Thyroid gland (tissue), 4 donors: ENCODE results near the gene APBA3.

ENCODE experiments used
- POLR2A ChIP-seq, 2 donors: fragments of 450-650 bp; IDR thresholded peaks; one replicate each; pipeline ENCODE4 v1.6.1; 2017; ENCODE audit warnings: antibody characterized with exemption in 2 of 2, mild to moderate bottlenecking in 2 of 2, moderate library complexity in 1 of 2
- TF ChIP-seq, protein P1 (sequence below), 6 experiments: fragments of 200-600 bp in 3 of 6; fragments of 450-650 bp in 3 of 6; sonication (generic) in 3 of 6; IDR thresholded peaks; one replicate each; pipeline ENCODE4 v1.5.1; 2016 to 2019; ENCODE audit warnings: antibody characterized with exemption in 6 of 6, mild to moderate bottlenecking in 2 of 6, inconsistent platforms in 1 of 6, moderate library complexity in 1 of 6

- TF ChIP-seq, protein P1, sequence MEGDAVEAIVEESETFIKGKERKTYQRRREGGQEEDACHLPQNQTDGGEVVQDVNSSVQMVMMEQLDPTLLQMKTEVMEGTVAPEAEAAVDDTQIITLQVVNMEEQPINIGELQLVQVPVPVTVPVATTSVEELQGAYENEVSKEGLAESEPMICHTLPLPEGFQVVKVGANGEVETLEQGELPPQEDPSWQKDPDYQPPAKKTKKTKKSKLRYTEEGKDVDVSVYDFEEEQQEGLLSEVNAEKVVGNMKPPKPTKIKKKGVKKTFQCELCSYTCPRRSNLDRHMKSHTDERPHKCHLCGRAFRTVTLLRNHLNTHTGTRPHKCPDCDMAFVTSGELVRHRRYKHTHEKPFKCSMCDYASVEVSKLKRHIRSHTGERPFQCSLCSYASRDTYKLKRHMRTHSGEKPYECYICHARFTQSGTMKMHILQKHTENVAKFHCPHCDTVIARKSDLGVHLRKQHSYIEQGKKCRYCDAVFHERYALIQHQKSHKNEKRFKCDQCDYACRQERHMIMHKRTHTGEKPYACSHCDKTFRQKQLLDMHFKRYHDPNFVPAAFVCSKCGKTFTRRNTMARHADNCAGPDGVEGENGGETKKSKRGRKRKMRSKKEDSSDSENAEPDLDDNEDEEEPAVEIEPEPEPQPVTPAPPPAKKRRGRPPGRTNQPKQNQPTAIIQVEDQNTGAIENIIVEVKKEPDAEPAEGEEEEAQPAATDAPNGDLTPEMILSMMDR (IDR thresholded peaks at IDR 0.05): no peak
- no peak for TF ChIP-seq POLR2A (IDR thresholded peaks at IDR 0.05)
Measured at GRCh38 chr19:3745363-3746045, 16.0 kb downstream of the APBA3 start.
